ENCODE measurements around the gene TRPM8. TPM values are rescaled to one million over a fixed set of nuclear protein-coding genes. Genes with fewer than 3 reads are reported as not detected.

TRPM8 gene
- total RNA-seq, 2 donors from 2014 or later, result 71.1 to 71.3 TPM

DNA sequence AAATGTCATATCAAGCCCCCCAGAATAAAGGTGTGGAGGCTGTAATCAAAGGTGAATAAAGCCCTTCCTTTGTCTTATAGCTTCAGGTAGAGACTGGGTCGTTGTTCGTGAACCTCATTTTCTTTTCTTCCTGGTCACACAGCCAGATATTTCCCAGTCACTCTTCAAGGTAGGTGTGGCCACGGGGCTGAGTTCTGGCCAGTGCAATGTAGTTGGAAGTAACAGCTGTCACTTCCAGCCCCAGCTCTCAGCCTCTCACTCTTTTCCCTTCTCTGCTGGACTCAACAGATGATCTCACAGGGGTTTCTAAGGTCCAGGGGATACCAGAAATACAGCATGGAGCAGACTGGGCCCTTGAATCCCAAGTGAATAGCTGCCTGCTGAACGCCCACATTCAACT is 15.8 kb upstream of the TRPM8 start:
- no peak for DNase-seq (ENCODE audit: low spot score)
- intact Hi-C loops (cut with DNase I), result no loop called here
- Histone ChIP-seq H3K27me3 (replicated peaks; ENCODE audit: insufficient read depth) (no peaks in the 10 kb centered on the region), H3K4me3 (no peak overlapping the region), H3K36me3 (no peaks in the 10 kb centered on the region), H3K9me3 (no peaks in the 10 kb centered on the region), H3K27ac (no peak overlapping the region), H3K4me1 (replicated peaks) (no peaks in the 10 kb centered on the region)
- TF ChIP-seq POLR2AphosphoS5 (IDR thresholded peaks at IDR 0.05), result no peak
- no peak for TF ChIP-seq POLR2A (IDR thresholded peaks at IDR 0.05)
- TF ChIP-seq CTCF (IDR thresholded peaks at IDR 0.05), result no peak
- 64% methylated on average over 4 of the region's 4 CpGs for WGBS

DNA sequence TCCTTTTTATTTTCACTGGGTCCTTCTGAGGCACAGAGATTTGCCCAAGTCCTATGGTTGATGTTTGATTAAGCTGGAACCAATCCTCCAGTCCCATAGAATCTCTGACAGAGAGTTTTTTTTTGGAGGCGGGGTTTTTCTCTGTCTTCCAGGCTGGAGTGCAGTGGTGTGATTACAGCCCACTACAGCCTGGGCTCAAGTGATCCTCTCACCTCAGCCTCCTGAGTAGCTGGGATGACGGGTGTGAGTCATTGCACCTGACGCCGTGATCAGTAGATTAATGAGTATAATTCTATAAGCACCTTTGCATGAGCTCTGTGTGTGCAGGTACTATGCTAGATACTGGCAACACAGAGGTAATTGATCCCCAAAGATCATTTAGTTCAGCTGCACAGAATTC is 15.3 kb upstream of the TRPM8 start:
- no peaks in the 10 kb centered on the region for H3K27me3 ChIP-seq (replicated peaks; ENCODE audit: insufficient read depth)
- WGBS, result 88% methylated on average over 4 of the region's 4 CpGs
- no peak overlapping the region for H3K4me3 ChIP-seq
- TF ChIP-seq POLR2AphosphoS5 (IDR thresholded peaks at IDR 0.05) (no peak), CTCF (IDR thresholded peaks at IDR 0.05) (no peak), POLR2A (IDR thresholded peaks at IDR 0.05) (no peak)
- no peaks in the 10 kb centered on the region for H3K36me3 ChIP-seq
- no peak overlapping the region for H3K27ac ChIP-seq
- intact Hi-C loops (cut with DNase I), result no loop called here
- no peak for DNase-seq (ENCODE audit: low spot score)
- no peaks in the 10 kb centered on the region for H3K9me3 ChIP-seq
- no peaks in the 10 kb centered on the region for H3K4me1 ChIP-seq (replicated peaks)

DNA sequence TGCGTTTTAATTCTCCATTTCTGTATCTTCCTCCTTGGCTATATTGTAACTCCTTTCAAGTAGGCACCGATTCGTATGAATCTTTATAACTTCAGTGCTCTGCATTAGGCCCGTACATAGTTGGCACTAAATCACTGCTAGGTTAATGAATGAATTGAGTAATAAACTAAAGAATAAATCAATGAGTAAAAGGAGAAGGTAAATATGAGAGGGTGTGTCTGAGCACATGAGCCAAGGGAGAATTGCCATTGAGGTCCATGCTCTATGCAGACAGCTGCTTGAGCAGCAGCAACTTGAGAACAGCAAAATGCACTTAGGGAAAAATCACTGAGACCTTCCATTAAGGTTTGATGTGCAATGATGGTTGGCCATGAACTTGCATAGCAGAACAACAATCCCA is 11.2 kb upstream of the TRPM8 start:
- no peaks in the 10 kb centered on the region for H3K27me3 ChIP-seq (replicated peaks; ENCODE audit: insufficient read depth)
- no peaks in the 10 kb centered on the region for H3K36me3 ChIP-seq
- no peak overlapping the region for H3K4me3 ChIP-seq
- H3K4me1 ChIP-seq (replicated peaks), result no peaks in the 10 kb centered on the region
- WGBS, result 46% methylated on average over 4 of the region's 4 CpGs
- H3K9me3 ChIP-seq, result no peaks in the 10 kb centered on the region
- intact Hi-C loops (cut with DNase I), result no loop called here
- TF ChIP-seq CTCF (IDR thresholded peaks at IDR 0.05), result no peak
- TF ChIP-seq POLR2A (IDR thresholded peaks at IDR 0.05), result no peak
- TF ChIP-seq POLR2AphosphoS5 (IDR thresholded peaks at IDR 0.05), result no peak
- no peak for DNase-seq (ENCODE audit: low spot score)
- no peak overlapping the region for H3K27ac ChIP-seq

DNA sequence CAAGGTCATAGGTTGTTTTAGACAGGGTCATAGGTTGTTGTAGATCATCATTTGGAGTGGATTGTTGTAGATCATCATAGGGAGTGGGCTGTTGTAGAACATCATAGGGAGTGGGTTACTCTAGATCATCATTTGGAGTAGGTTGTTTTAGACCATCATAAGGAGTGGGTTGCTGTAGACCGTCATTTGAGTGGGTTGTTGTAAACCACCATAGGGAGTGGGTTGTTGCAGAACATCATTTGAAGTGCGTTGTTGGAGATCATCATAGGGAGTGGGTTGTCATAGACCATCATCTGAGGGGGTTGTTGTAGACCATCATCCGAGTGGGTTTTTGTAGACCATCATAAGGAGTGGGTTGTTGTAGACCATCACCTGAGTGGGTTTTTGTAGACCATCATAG is 9.5 kb upstream of the TRPM8 start:
- DNase-seq (ENCODE audit: low spot score), result no peak
- TF ChIP-seq POLR2AphosphoS5 (IDR thresholded peaks at IDR 0.05) (no peak), CTCF (IDR thresholded peaks at IDR 0.05) (no peak), POLR2A (IDR thresholded peaks at IDR 0.05) (no peak)
- no peaks in the 10 kb centered on the region for H3K36me3 ChIP-seq
- no peak overlapping the region for H3K27ac ChIP-seq
- intact Hi-C loops (cut with DNase I), result no loop called here
- H3K27me3 ChIP-seq (replicated peaks; ENCODE audit: insufficient read depth), result no peaks in the 10 kb centered on the region
- no peaks in the 10 kb centered on the region for H3K9me3 ChIP-seq
- no peaks in the 10 kb centered on the region for H3K4me1 ChIP-seq (replicated peaks)
- no peak overlapping the region for H3K4me3 ChIP-seq
- WGBS, result 92% methylated on average over 3 of the region's 3 CpGs

DNA sequence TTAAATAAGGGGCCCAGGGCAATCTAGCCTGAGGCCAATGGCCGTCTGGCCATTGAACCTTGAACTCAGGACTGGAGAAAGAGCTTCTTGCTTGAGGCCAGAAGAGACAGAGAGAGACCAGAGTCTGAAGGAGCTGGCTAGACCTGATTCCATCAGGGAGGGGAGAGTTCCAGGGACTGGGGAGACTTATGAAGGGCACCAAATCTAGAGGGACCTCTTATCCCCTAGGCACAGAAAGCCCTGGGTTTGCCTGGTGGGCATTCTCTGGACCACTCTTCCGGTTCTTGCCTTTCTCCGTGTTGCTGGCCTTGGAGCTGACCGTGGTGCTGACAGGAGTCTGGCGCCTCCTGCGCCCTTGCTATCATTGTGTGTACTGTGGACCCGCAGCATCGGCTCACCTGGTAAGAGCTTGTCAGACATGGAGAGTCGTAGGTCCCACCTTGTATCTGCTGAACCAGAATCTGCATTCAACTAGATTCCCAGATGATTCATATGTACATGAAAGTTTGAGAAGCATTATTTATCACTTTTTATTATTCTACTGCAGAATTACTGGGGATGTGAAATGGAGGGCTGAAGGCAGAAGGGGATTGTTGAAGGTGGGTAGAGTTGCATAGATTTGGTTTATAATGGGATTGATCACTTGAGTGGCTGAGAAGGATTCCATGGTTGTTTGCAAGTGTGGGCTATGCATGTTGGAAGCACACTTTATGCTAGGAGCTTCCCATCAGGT is 4.3 kb upstream of the TRPM8 start:
- WGBS, result 15% methylated on average over 9 of the region's 9 CpGs
- no peak overlapping the region for H3K4me3 ChIP-seq
- no peak overlapping the region for H3K27ac ChIP-seq
- H3K27me3 ChIP-seq (replicated peaks; ENCODE audit: insufficient read depth), result no peaks in the 10 kb centered on the region
- TF ChIP-seq POLR2AphosphoS5 (IDR thresholded peaks at IDR 0.05) (no peak), POLR2A (IDR thresholded peaks at IDR 0.05) (no peak), CTCF (IDR thresholded peaks at IDR 0.05) (no peak)
- no peak for DNase-seq (ENCODE audit: low spot score)
- intact Hi-C loops (cut with DNase I), result no loop called here
- H3K36me3 ChIP-seq, result no peaks in the 10 kb centered on the region
- no peaks in the 10 kb centered on the region for H3K9me3 ChIP-seq
- no peaks in the 10 kb centered on the region for H3K4me1 ChIP-seq (replicated peaks)

Data from prostate gland (tissue), 2 donors.